ENCODE data around the gene GPR173.

- TF ChIP-seq, protein P1, sequence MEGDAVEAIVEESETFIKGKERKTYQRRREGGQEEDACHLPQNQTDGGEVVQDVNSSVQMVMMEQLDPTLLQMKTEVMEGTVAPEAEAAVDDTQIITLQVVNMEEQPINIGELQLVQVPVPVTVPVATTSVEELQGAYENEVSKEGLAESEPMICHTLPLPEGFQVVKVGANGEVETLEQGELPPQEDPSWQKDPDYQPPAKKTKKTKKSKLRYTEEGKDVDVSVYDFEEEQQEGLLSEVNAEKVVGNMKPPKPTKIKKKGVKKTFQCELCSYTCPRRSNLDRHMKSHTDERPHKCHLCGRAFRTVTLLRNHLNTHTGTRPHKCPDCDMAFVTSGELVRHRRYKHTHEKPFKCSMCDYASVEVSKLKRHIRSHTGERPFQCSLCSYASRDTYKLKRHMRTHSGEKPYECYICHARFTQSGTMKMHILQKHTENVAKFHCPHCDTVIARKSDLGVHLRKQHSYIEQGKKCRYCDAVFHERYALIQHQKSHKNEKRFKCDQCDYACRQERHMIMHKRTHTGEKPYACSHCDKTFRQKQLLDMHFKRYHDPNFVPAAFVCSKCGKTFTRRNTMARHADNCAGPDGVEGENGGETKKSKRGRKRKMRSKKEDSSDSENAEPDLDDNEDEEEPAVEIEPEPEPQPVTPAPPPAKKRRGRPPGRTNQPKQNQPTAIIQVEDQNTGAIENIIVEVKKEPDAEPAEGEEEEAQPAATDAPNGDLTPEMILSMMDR (tag by site-specific recombination; IDR thresholded peaks at IDR 0.05): no peak
- TF ChIP-seq MZF1 (tag by site-specific recombination; IDR thresholded peaks at IDR 0.05; ENCODE audit: borderline replicate concordance): no peak
- TF ChIP-seq ZNF311 (tag by site-specific recombination; IDR thresholded peaks at IDR 0.05; ENCODE audit: borderline replicate concordance): no peak
- TF ChIP-seq ZNF677 (tag by site-specific recombination; IDR thresholded peaks at IDR 0.05): no peak
- TF ChIP-seq ZFP3 (tag by site-specific recombination; IDR thresholded peaks at IDR 0.05; ENCODE audit: low read depth): no peak
Observed at GRCh38 chrX:53084863-53085262, 36.3 kb downstream of the GPR173 start.
